Left ventricle myocardium superior (tissue), 1 donor: ENCODE measurements around the gene CHST15. TPM values are rescaled to one million over a fixed set of nuclear protein-coding genes. Genes with fewer than 3 reads are reported as not detected.
"Not testable (repeated sequence)": the region's sequence is repeated elsewhere in the genome, so short reads cannot be mapped to it uniquely, and the experiment has no call there.

ENCODE experiments used
- ATAC-seq: fragments of 200-7000 bp; cut with Tn5 transposase; one replicate; pipeline ENCODE4 v1.9.1; 2020; ENCODE audit warnings: mild to moderate bottlenecking, moderate library complexity
- DNase-seq: peaks from one replicate; pipeline ENCODE4 v3.0.0-alpha.2; 2020
- intact Hi-C: fragments of 100-400 bp; cut with micrococcal nuclease; formaldehyde crosslinking; loops from one replicate; pipeline ENCODE4 v1.11.0; 2022
- total RNA-seq: library from RNA; stranded (reverse); fragmentation: NEBNext Ultra II Directional; extraction: Animal tissue kit (Norgen Biotek cat#: 25700); gene quantifications from one replicate; pipeline ENCODE4 v1.2.1, GENCODE V29; 2021
- donor health status: DM: no; HTN: yes; CAD: no; lungs with severe emphysema.

CHST15 gene
- total RNA-seq, 1 donor from 2014 or later = 4.0 TPM

DNA sequence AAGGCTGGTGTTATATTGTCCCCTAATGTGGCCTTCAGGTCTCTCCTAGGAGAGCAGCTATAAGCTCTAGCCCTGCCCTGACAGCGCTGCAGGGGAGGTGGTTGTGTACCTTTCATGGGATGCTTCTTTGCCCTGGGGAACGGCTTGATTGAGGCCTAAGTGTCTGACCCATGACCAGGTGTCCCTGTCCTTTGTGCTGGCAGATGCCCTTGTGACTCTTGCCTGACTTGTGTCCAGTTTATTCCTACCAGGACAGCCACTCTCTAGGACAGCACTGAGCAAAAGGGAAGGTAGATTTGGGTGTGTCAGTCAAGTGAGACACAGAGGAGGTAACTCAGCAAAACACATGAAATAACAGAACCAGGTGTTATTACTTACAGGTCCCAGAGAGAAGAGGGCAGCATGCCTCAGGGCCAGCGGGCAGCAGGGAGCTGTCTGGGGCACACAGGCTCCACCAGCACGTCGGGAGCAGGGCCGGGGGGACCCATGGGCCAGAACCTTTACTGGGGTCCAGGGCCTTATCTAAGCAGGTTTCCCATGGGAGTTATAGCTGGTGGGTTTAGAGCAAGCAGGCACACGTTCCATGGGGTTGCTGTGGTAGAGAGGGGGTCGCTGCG is 10.7 kb upstream of the CHST15 start:
- ATAC-seq (no peak), DNase-seq (no peak)
- intact Hi-C loops = no loop called here

DNA sequence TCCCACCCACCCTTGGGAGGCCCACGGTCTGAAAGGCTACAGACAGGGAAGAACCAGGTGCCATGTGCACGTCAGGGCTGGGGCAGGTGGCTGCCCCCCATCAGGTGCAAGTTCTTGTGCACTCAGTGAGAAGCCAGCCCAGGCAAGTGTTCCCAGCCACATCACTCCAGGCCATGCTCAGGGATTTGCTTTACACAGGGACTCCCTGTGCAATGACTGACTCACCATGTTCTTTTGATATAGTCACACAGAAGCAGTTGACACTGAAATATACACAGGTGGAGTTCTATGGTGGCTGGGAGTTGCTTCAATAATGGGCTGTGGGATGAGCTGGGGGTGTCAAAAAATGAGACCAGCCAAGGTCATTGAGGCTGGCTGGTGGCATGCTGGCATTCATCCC is 8.0 kb upstream of the CHST15 start:
- intact Hi-C loops = no loop called here
- ATAC-seq (no peak), DNase-seq (no peak)

GRCh38 chr10:124100651-124101050 is 7.3 kb upstream of the CHST15 start:
- intact Hi-C loops, ATAC-seq, DNase-seq: not testable (repeated sequence)

DNA sequence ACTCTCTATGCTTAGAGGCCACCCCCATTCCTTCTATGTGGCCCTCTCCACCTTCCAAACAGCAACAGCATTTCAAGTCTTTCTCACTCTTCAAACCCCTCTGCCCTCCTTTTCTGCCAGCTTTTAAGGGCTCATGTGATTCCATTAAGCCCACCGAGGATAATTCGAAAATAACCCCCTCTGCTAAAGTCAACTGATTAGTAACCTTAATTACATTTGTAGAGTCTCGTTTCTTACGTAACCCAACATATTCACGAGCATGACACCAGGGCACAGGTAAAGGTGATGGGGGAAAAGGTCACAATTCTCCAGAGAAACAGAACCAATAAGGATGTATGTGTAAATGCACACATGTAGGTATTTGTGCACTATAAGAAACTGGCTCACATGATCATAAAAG is 6.7 kb upstream of the CHST15 start:
- intact Hi-C loops = no loop called here
- ATAC-seq = no peak
- no peak for DNase-seq

GRCh38 chr10:124099604-124100003 is 6.2 kb upstream of the CHST15 start:
- DNase-seq = no peak
- intact Hi-C loops = no loop called here
- no peak for ATAC-seq

GRCh38 chr10:124098575-124098974 is 5.2 kb upstream of the CHST15 start:
- intact Hi-C loops = no loop called here
- ATAC-seq (no peak), DNase-seq (no peak)

GRCh38 chr10:124097883-124098282 is 4.5 kb upstream of the CHST15 start:
- ATAC-seq = no peak
- DNase-seq = no peak
- intact Hi-C loops = no loop called here

DNA sequence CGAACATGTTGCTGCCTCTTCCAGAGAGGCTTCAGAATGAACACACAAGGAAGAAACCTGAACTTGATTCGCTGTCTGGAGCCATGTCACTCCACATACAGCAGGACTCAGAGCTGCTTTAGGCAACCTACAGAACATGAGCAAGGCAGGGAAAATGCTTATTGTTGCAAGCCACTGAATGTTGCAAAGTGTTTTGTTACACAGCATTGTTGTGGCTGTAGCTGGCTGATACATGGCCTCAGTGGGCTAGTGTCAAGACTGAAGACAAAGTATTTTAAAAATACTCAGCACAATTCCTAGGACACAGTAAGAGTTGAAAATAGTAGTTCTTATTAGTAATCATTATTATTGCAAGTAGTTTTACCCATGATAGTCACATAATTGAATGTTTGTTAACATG is 3.1 kb upstream of the CHST15 start:
- DNase-seq (no peak), ATAC-seq (no peak)
- intact Hi-C loops = no loop called here

- ATAC-seq, DNase-seq, intact Hi-C loops: not testable (repeated sequence)
Measured at GRCh38 chr10:124095801-124096200, 2.4 kb upstream of the CHST15 start.

GRCh38 chr10:124095096-124095495 is 1.7 kb upstream of the CHST15 start:
- intact Hi-C loops = no loop called here
- ATAC-seq = no peak
- DNase-seq = no peak

GRCh38 chr10:124094419-124094785 is 1.0 kb upstream of the CHST15 start:
- DNase-seq (peak; percentile 47), ATAC-seq (peak; percentile 19)
- intact Hi-C loops = no loop called here

GRCh38 chr10:124093774-124094418 is 498 bp upstream of the CHST15 start:
- intact Hi-C loops = not testable (repeated sequence)
- ATAC-seq (peak; percentile 39), DNase-seq (peak; percentile 63)

- intact Hi-C loops = no loop called here
- peak; percentile 73 for ATAC-seq
- DNase-seq = peak; percentile 65
Measured at GRCh38 chr10:124092250-124092859, 1.0 kb downstream of the CHST15 start.

DNA sequence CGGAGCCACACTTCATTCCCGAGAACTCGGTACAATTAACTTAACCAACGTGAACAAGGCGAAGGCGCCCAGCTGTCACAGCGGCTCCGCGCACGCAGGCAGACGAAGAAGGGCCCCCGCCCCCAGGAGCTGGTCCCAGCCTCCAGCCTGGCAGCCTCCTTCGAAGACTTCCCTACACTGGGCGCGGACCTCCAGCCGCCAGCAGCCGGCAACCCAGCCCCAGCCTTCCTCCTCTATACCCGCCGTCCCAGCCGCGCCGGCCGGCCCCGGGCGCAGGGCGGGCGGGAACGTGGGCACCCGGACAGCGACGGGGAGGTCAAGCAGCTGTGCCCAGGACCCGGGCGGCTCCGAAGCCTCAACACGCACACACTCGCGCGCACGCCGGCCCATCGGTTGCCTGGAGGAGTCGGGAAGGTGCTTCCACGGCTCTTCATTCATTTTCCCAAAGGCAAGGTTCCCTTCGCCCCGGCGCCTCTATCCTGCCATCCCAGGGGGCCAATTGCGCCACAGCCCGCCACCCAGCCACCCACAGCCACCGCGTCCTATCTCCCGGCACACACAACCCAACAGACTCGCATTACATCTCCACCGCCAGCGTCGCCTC is 1.6 kb downstream of the CHST15 start:
- intact Hi-C loops = no loop called here
- peak; percentile 53 for ATAC-seq
- DNase-seq = peak; percentile 50

DNA sequence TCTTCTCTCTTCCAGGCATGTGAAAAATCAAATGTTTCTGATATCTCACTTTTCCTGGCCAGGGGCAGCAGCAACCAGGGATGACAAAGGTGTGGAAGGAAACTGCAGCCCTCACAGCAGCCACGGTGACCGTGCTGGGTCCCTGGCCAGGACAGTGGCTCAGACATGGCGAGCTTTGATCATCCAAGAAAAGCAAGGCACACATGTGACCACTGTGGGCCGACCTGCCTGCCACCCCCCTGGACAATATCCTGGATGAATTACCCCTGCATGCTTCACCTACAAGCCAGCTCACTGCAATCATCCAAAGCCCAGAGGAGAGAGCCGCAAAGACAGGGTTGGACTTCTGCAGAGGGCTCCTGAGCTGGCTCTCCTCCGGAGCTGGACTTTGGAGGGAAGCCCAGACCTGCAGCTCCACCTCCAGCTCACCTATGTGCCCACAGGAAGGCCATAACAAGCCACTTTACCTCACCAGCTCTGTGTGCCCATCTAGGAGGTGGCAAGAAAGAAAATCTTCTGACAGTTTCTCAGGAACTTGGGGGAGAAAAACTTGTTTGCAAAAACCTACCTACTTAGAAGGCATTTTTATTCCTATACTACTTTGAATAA is 2.7 kb downstream of the CHST15 start:
- intact Hi-C loops = no loop called here
- DNase-seq (no peak), ATAC-seq (no peak)

- ATAC-seq (no peak), DNase-seq (no peak)
Measured at GRCh38 chr10:124089859-124090258, 3.5 kb downstream of the CHST15 start.

DNA sequence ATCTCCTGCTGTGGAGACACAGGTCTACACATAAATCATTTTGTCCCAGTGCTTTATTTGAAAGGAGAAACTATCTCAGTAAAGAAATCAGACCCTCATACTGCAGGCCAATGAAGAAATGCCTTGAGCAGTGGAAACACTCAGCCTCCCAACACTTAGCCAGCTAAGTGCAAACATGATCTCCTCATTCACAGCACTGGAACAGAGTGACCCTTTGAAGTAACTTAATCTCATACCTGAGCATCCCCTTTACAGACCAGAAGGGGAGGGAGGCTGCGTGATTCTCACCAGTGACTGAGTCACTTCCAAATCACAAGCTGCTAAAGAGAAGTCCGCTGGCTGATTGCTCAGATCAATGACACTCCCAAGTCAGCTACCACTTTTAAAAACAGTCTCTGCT is 4.5 kb downstream of the CHST15 start:
- ATAC-seq (no peak), DNase-seq (no peak)
- intact Hi-C loops = no loop called here

More at GRCh38 chr10:124089859-124090258, 3.5 kb downstream of the CHST15 start:
- intact Hi-C loops = no loop called here

GRCh38 chr10:124087672-124088634 is 5.4 kb downstream of the CHST15 start:
- no peak for DNase-seq
- intact Hi-C loops = no loop called here

More at GRCh38 chr10:124087672-124088634, 5.4 kb downstream of the CHST15 start:
- ATAC-seq = no peak
